NCI-H1417 treated with DMSO at 0.1 percent for 48 hours (cell line): ENCODE measurements around the gene ZNF536.

Experiments used
- DNase-seq: peaks from one replicate; lab custom pipeline; 2025; lab: John Stamatoyannopoulos, UW

Gene ZNF536

GRCh38 chr19:30564551-30565011, 192.4 kb downstream of the ZNF536 start:
- no peak for DNase-seq

DNA sequence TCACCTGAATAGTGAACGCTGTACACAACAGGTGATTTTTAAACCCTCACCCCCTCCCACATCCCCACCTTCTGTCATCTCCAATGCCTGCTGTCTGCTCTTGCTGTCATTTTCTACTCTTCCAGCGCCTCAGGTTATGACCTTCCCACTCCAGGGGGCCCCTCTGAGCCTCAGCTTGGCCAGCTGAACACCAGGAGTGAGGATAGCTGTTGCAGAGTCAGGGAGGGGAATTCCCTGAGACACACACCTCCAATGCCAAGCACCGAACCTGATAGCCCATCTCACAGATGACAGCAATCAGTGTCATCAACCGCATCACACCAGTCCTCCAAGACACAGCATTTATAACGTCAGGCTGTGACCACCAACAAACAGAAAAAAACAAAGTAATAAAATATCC, 193.5 kb downstream of the ZNF536 start:
- no peak for DNase-seq

GRCh38 chr19:30566681-30567420, 194.7 kb downstream of the ZNF536 start:
- DNase-seq, result no peak

GRCh38 chr19:30567536-30568232, 195.5 kb downstream of the ZNF536 start:
- no peak for DNase-seq

DNA sequence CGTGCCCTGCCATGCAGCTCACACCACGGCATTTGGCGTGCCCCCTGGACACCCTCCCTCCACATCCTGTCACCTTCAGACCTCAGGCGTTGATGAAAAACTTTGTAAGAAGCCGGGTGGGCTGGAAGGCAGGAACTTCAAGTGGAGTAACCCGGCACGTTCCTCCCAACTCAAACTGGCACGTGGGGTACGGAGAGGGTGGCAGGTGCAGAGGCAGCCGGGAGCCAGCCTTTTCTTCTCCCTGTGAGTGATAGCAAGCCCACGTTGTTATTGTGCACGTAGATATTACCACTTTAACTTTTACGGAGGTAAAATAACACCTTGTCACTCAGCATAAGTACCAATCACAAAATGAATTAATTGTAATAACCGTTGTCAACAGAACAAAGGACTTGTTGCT, 198.0 kb downstream of the ZNF536 start:
- DNase-seq, result no peak

DNA sequence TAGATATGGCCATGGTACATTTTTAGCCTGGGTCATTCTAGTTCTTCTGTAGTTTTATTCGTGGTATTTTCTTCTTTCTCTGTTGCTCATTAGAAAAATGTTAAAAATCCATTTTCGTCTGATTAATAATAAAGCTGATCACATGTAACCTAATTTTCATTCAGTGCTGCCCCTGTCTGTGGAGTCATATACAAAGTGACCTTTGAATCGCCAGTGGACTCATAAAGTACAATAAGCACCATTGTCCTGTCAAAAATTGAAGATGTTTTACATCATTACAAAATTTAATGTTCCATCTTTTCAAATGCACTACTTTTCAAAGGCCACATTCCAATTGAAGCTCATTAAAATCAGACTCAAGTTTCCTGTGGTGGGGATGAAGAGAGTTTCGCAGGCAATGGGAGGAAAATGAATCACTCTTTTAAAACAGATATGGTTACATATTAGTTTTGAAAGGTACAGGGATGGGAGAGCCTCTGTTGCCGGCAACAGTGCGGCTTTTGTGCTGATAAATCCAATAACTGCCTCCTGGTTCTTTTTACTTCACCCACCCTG, 205.4 kb downstream of the ZNF536 start:
- DNase-seq, result no peak

DNA sequence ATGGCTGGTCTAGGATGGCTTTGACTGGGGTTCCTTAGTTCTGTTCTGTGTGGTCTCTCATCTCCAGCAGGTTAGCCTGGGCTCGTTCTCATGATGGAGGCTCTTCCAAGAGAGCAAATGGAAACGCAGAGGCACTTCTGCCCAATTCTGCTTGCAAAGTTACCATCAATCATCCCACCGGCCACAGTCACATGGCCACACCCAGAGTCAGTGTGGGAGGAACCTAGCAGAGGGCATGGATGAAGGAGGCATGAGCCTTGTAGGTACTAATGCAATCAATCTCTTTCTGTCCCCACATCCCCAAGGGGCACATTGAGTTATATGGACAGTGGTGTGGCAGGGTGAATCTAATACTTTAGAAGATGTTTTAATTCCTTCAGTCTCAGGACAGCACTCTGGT, 207.2 kb downstream of the ZNF536 start:
- no peak for DNase-seq

DNA sequence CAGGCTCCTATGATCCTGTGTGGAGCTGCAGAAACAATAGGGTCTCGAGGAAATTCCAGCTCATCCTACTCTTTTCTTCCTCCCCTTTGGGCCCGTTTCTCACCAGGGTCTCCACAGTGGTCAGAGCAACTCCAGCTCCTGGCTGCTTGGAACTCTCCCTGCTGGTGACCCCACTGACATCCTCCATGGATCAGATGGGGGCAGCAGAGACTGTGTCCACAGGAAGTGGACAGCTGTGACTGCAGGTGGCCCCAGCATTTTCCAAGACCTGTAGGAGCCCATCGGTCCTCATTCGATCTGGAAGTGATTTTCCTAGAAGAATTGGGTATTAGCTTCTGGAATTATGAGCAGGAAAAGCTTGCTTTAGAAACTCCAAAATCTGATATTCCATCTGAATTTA, 208.5 kb downstream of the ZNF536 start:
- DNase-seq, result no peak

DNA sequence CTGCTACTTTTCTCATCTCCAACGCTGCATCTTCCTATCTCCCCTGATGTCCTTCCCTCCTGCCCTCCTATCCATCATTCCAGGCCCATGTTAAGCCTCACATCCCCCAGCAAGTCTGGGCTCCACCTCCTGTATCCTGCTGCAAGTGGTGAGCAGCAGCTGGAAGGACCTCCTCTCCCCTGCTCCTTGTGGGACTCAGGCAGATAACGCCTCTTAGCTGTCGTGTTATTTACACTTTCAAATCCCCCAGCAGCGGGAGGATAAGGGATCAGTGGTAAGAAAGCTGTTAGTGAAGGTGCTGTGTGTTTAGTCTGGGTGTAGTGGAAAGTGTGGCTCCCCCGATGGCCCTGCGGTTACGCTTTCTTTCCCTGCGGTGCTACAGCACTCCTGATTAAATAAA, 211.9 kb downstream of the ZNF536 start:
- no peak for DNase-seq

- no peak for DNase-seq
Observed at GRCh38 chr19:30587869-30588268, 215.7 kb downstream of the ZNF536 start.

DNA sequence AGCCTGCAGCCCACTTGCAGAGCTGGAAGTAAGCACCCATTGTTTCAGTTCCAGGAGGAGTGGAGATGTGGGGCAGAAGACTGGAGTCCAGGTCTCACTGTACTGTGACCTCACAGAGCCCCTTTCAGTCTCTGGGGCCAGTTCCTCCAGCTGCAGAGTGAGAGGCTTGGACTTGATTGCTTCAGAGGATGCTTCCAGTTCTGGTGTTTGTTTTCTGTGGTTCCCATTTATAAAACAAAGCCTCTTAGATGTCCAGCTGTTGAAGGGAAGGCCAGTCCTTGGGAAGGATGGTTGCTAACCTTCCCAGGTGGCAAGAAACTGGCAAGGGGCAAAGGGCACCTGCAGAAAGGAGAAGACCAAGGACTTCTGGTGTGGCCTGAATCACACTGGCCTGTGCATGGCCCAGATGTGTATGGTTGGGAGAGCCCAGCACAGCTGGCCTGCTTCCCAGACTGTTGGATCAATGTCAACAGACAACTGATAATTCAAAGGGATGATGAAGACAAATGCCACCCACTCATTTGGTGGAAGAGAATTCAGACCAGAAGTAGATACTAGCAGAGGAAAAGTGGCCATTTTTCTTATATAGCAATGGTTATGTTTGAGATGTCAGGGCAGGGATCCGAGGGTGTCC, 218.5 kb downstream of the ZNF536 start:
- no peak for DNase-seq

DNA sequence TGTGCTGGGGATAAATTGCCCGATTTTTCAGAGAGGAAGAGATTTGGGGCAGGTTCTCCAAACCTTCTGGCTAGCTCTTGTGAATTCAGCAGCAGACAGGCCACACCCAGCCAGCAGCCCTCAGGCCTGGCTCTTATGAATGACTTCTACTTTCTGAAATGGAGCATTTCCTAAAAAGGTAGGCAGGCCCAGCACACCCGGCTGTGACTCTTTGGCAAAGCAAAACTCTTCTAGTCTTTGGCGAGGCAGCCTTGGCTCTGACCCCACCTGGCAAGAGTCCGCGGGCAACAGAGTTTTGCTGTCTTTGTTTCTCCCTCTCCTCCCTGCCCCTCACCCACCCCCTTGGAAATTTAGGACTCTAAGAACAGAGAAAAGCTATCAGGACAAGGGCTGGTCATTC, 221.2 kb downstream of the ZNF536 start:
- no peak for DNase-seq

DNA sequence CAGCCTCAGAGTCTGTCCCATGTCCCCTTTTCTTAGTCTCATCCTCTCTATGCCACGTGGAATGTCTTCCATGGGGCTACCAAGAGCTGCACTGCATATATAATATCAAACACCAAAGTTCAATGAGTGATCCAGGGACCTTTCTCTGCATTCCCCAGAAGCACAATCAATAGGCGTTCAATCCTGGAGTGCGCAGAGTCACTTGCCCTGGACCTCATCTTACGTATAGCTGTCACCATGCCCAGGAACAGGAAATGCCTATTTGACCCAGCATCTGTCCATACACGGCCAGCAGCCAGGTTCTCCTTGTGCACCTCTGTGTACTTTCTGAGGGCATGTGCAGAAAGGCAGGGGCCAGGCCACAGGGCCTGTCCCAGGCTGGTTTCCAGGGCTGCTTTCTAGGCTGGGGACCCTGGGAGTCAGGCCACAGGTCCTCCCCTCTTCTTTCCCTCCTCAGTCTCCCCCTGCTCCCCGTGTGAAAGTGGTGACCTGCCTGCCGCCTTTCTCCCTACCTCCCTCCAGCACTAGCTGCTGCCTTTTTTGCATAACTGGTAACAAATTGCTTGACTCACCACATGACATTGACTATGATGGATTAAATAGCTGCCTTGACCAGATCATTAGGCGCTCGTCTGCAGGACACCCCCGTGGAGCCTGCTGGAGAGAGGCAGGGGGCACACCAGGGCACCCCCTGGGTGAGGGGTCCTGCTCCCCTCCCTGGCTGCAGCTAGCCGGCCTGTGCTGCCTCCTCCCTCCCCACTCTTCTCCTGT, 222.0 kb downstream of the ZNF536 start:
- no peak for DNase-seq

DNA sequence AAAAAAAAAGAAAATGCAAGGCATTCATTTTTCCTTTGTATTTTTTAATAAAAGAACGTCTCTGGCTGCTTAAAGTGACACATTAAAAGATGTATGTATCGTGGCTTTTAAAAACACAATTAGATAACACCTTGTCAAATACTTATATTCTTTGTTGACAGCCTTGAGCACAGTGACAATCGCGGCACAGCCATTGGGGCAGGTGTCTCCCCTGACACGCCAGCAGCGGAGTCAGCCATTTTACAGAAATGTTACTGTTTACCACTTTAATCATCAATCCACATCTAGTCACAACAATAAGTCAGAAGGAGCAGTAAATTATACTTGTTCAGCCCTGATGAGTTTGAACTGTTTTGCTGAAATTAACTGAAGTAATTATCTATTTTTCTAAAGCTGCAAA, 224.1 kb downstream of the ZNF536 start:
- no peak for DNase-seq

DNA sequence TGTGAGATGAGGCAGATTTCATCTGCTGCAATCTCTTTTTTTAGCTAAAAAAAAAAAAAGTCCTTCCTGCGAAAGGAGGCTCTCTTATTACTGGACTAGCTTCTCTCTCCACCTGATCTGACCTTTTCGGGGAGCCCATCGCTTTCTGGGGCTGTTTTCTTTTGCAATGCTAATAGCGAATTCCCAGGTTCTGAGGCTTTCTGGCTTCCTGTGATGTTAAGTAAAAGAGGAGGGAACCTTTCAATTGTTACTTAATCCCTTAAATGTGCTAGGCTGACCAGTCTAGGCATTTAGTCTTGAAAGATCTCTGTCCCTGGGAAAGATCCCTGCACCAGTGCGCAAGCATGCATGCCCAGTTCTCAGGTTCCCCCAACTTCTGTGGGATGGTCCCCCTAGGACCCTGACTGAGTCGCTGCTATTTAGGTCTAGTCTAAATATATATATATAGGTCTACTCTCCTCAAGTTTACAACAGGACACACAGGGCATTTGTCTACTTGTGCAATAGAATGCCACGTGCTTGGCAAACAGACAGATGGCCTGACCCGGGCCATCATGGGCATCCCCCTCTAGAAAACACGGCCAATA, 224.7 kb downstream of the ZNF536 start:
- DNase-seq, result no peak

- no peak for DNase-seq
Observed at GRCh38 chr19:30598688-30599087, 226.5 kb downstream of the ZNF536 start.

DNA sequence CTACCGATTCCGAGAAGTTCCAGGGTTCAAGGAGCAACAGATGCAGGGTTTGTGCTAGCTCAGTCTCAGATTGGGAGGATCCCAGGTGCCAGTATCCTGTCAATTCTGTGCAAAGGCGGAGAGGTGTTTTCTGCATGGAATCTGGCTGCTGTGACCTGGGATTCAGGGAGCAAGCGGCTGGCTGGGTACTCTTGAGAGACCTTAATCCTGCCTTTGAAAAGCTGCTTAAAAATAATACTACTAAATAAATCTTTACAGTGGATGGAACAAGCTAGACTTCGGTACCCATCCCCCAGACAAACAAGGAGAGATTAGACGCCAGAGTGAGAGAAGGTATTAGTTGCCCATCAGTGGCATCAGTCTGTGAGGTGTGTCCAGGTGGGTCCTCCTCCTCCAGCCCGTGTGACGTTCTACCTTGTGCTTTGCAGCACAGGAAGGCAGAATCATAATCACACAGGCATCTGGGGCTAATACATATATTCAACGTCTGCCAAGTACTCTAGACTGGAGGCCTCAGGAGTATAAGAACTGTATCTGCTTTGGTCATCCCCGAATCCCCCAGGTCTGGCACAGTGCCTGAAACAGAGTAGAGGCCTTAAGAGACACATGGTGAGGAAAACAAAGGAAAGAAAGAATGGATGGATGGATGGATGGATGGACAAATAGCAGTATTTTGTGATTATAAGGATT, 230.6 kb downstream of the ZNF536 start:
- no peak for DNase-seq

GRCh38 chr19:30604657-30605056, 232.5 kb downstream of the ZNF536 start:
- no peak for DNase-seq

DNA sequence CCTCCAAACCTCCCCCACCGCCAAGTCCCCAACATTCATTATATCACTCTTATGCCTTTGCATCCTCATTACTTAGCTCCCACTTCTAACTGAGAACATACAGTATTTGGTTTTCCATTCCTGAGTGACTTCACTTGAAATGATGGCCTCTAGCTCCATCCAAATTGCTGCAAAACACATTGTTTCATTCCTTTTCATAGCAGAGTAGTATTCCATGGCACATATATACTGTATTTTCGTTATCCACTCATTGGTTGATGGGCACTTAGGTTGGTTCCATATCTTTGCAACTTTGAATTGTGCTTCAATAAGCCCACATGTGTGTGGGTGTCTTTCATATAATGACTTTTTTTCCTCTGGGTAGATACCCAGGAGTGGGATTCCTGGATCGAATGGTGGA, 233.1 kb downstream of the ZNF536 start:
- DNase-seq, result no peak

- no peak for DNase-seq
Observed at GRCh38 chr19:30606114-30607050, 234.2 kb downstream of the ZNF536 start.
